HG03521 (cell line): ENCODE data around the gene LDB2.
"Not testable (repeated sequence)": the region's sequence is repeated elsewhere in the genome, so short reads cannot be mapped to it uniquely, and the experiment has no call there.

Experiments
- ATAC-seq: cut with Tn5 transposase; IDR thresholded peaks from one replicate; pipeline ENCODE4 v1.9.1; 2021; ENCODE audit warnings: mild to moderate bottlenecking, moderate library complexity; ENCODE audit not compliant: unreplicated experiment

Gene LDB2

GRCh38 chr4:16897991-16898827 is at the start of gene LDB2:
Gene LDB2, minus strand, starts transcription at chr4:16898645.
- no peak for ATAC-seq

- no peak for ATAC-seq
Measured at GRCh38 chr4:16942491-16942890, 44.0 kb upstream of the LDB2 start.

GRCh38 chr4:16939178-16939577 is 40.7 kb upstream of the LDB2 start:
- ATAC-seq, result no peak

GRCh38 chr4:16938512-16939040 is 40.1 kb upstream of the LDB2 start:
- ATAC-seq, result no peak

GRCh38 chr4:16931339-16932305 is 33.2 kb upstream of the LDB2 start:
- no peak for ATAC-seq

GRCh38 chr4:16926214-16926613 is 27.8 kb upstream of the LDB2 start:
- ATAC-seq, result no peak

- not testable (repeated sequence) for ATAC-seq
Measured at GRCh38 chr4:16918716-16919115, 20.3 kb upstream of the LDB2 start.

- peak; percentile 98 for ATAC-seq
Measured at GRCh38 chr4:16916719-16917337, 18.4 kb upstream of the LDB2 start.

GRCh38 chr4:16916031-16916430 is 17.6 kb upstream of the LDB2 start:
- ATAC-seq, result no peak

- no peak for ATAC-seq
Measured at GRCh38 chr4:16914208-16914607, 15.8 kb upstream of the LDB2 start.

- ATAC-seq, result no peak
Measured at GRCh38 chr4:16912896-16913295, 14.5 kb upstream of the LDB2 start.

GRCh38 chr4:16909281-16909680 is 10.8 kb upstream of the LDB2 start:
- ATAC-seq, result no peak

- ATAC-seq, result no peak
Measured at GRCh38 chr4:16908377-16909021, 10.1 kb upstream of the LDB2 start.

- ATAC-seq, result no peak
Measured at GRCh38 chr4:16900325-16900724, 1.9 kb upstream of the LDB2 start.

- no peak for ATAC-seq
Measured at GRCh38 chr4:16896881-16897750, 1.3 kb downstream of the LDB2 start.

GRCh38 chr4:16894406-16894805 is 4.0 kb downstream of the LDB2 start:
- ATAC-seq, result no peak

- no peak for ATAC-seq
Measured at GRCh38 chr4:16893141-16893651, 5.2 kb downstream of the LDB2 start.

- no peak for ATAC-seq
Measured at GRCh38 chr4:16890651-16891050, 7.8 kb downstream of the LDB2 start.

GRCh38 chr4:16889945-16890344 is 8.5 kb downstream of the LDB2 start:
- no peak for ATAC-seq
